Measurements from ENCODE around the gene PRG2.

DNA sequence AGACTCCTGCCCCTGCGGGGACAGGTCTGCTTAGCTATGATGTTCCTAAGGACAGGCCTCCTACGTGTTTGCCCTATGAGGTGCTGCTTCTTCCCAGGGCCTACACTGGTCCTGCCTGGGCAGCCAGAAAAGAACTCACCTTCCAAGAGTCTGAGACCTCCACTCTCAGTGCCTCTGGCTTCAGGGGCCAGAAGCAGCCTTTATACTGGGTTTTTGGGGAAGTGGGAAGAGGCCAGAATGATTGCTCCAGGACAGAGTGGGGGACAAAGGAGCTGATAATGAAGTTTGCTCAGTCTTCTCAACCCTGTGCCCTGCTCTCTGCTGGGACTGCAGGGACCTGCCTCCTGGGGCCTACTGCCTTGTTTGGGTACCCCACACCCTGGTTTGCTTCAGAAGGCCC lies 9.5 kb downstream of the PRG2 start, which contains the start of gene PRG3:
- no peak for TF ChIP-seq POLR2A (IDR thresholded peaks at IDR 0.05)
- TF ChIP-seq, protein P1, sequence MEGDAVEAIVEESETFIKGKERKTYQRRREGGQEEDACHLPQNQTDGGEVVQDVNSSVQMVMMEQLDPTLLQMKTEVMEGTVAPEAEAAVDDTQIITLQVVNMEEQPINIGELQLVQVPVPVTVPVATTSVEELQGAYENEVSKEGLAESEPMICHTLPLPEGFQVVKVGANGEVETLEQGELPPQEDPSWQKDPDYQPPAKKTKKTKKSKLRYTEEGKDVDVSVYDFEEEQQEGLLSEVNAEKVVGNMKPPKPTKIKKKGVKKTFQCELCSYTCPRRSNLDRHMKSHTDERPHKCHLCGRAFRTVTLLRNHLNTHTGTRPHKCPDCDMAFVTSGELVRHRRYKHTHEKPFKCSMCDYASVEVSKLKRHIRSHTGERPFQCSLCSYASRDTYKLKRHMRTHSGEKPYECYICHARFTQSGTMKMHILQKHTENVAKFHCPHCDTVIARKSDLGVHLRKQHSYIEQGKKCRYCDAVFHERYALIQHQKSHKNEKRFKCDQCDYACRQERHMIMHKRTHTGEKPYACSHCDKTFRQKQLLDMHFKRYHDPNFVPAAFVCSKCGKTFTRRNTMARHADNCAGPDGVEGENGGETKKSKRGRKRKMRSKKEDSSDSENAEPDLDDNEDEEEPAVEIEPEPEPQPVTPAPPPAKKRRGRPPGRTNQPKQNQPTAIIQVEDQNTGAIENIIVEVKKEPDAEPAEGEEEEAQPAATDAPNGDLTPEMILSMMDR (IDR thresholded peaks at IDR 0.05) = no peak
